Smooth muscle cell (in vitro differentiated cells): Measurements from ENCODE around the gene SYT15. TPM values are rescaled to one million over a fixed set of nuclear protein-coding genes. Genes with fewer than 3 reads are reported as not detected.
A peak's percentile ranks its signal among the peaks of the same experiment; 100 is the strongest.

Experiments used
- DNase-seq: peaks from one replicate; lab custom pipeline; 2025; ENCODE audit not compliant: unreplicated experiment; lab: John Stamatoyannopoulos, UW
- H2AFZ ChIP-seq: fragments of 200-600 bp; sonication (generic); 2 replicates; pipeline ENCODE4 v1.6.0; 2016; ENCODE audit warnings: antibody characterized with exemption, low read depth, mild to moderate bottlenecking
- H3F3A ChIP-seq: fragments of 200-600 bp; sonication (generic); 2 replicates; pipeline ENCODE4 v1.6.0; 2017; ENCODE audit warnings: antibody characterized with exemption, low read depth
- H3K27ac ChIP-seq: fragments of 200-600 bp; sonication (generic); 2 replicates; pipeline ENCODE4 v1.5.1; 2016; ENCODE audit warnings: low read depth, mild to moderate bottlenecking
- H3K27me3 ChIP-seq: fragments of 200-600 bp; sonication (generic); 2 replicates; pipeline ENCODE4 v1.6.1; 2016; ENCODE audit warnings: low read depth, mild to moderate bottlenecking
- H3K36me3 ChIP-seq: fragments of 200-600 bp; sonication (generic); 2 replicates; pipeline ENCODE4 v1.5.1; 2016; ENCODE audit warnings: low read depth
- H3K4me1 ChIP-seq: fragments of 200-600 bp; sonication (generic); 2 replicates; pipeline ENCODE4 v1.5.1; 2016; ENCODE audit warnings: low read depth
- H3K4me2 ChIP-seq: fragments of 200-600 bp; sonication (generic); 2 replicates; pipeline ENCODE4 v1.6.0; 2016; ENCODE audit warnings: mild to moderate bottlenecking
- H3K4me3 ChIP-seq: fragments of 200-600 bp; sonication (generic); 2 replicates; pipeline ENCODE4 v1.5.1; 2016; ENCODE audit warnings: mild to moderate bottlenecking
- H3K79me2 ChIP-seq: fragments of 200-600 bp; sonication (generic); 2 replicates; pipeline ENCODE4 v1.6.0; 2016; ENCODE audit warnings: low read depth, mild to moderate bottlenecking
- H3K9ac ChIP-seq: fragments of 200-600 bp; sonication (generic); 2 replicates; pipeline ENCODE4 v1.6.0; 2016; ENCODE audit warnings: low read depth
- H3K9me3 ChIP-seq: fragments of 200-600 bp; sonication (generic); replicated peaks from 2 replicates; pipeline ENCODE4 v1.5.1; 2016; ENCODE audit warnings: low read depth
- H4K20me1 ChIP-seq: fragments of 200-600 bp; sonication (generic); 2 replicates; pipeline ENCODE4 v1.6.0; 2016; ENCODE audit warnings: low read depth
- WGBS: methylation state at CpG from one replicate; pipeline ENCODE4 v1.1.7; 2016; ENCODE audit warnings: low lambda C conversion rate; 5-methylcytosine and 5-hydroxymethylcytosine counted together
- polyA plus RNA-seq: library from polyadenylated mRNA; unstranded; fragments of >200 nt; fragmentation: Nextera tagmentation; extraction: Ambion mirVana; gene quantifications from 2 replicates; pipeline ENCODE4 v1.2.1, GENCODE V29; 2016
- total RNA-seq: library from RNA; depleted of rRNA; stranded (reverse); fragments of >200 nt; gene quantifications from 2 replicates; pipeline ENCODE4 v1.2.3, GENCODE V29; 2014
- TF ChIP-seq, protein P1 (sequence below): fragments of 200-600 bp; sonication (generic); IDR thresholded peaks from 2 replicates; pipeline ENCODE4 v1.5.1; 2017; ENCODE audit warnings: borderline replicate concordance, mild to moderate bottlenecking, antibody characterized with exemption; ENCODE audit not compliant: insufficient read depth, poor library complexity, severe bottlenecking

The SYT15 gene
- total and polyA plus RNA-seq, 2 experiments from 2014 or later, result 0.22 to 0.89 TPM

DNA sequence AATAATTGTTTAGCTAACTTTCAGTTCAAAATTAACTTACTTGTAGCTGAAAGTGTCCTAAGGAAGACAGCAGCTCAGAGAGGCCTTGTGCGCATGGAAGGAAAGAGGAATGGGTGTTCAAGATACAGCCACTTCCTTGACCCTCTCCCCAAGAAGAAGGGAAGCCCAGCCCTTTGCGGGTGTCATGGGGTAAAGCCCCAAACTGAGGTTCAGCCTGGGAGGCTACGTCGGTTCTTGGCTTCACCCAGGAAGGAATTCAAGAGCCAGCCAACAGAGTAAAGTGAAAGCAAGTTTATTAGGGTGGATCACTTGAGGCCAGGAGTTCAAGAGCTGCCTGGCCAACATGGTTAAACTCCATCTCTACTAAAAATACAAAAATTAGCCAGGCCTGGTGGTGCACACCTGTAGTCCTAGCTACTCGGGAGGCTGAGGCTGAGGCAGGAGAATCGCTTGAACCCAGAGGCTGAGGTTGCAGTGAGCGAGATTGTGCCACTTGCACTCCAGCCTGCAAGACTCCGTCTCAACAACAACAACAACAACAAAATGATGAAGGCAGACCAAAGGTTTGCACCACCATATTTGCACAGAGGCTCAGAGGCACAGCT lies 38.4 kb upstream of the SYT15 start:
- WGBS, result 96% methylated on average over 8 of the region's 8 CpGs
- peak overlapping the region; percentile 3 for H2AFZ ChIP-seq
- H3K9ac ChIP-seq, result no peak overlapping the region
- peaks cover 20% of the 10 kb centered on the region for H3K27me3 ChIP-seq
- DNase-seq, result no peak
- H3K4me1 ChIP-seq, result peaks cover 9% of the 10 kb centered on the region
- H3K9me3 ChIP-seq, result no peaks in the 10 kb centered on the region
- TF ChIP-seq, protein P1, sequence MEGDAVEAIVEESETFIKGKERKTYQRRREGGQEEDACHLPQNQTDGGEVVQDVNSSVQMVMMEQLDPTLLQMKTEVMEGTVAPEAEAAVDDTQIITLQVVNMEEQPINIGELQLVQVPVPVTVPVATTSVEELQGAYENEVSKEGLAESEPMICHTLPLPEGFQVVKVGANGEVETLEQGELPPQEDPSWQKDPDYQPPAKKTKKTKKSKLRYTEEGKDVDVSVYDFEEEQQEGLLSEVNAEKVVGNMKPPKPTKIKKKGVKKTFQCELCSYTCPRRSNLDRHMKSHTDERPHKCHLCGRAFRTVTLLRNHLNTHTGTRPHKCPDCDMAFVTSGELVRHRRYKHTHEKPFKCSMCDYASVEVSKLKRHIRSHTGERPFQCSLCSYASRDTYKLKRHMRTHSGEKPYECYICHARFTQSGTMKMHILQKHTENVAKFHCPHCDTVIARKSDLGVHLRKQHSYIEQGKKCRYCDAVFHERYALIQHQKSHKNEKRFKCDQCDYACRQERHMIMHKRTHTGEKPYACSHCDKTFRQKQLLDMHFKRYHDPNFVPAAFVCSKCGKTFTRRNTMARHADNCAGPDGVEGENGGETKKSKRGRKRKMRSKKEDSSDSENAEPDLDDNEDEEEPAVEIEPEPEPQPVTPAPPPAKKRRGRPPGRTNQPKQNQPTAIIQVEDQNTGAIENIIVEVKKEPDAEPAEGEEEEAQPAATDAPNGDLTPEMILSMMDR, result no peak
- no peak overlapping the region for H3K27ac ChIP-seq
- peak overlapping the region; percentile 80 for H3K4me2 ChIP-seq
- H3K79me2 ChIP-seq, result no peaks in the 10 kb centered on the region
- H4K20me1 ChIP-seq, result no peaks in the 10 kb centered on the region
- no peaks in the 10 kb centered on the region for H3K36me3 ChIP-seq
- no peaks in the 10 kb centered on the region for H3F3A ChIP-seq
- H3K4me3 ChIP-seq, result peak overlapping the region; percentile 1

DNA sequence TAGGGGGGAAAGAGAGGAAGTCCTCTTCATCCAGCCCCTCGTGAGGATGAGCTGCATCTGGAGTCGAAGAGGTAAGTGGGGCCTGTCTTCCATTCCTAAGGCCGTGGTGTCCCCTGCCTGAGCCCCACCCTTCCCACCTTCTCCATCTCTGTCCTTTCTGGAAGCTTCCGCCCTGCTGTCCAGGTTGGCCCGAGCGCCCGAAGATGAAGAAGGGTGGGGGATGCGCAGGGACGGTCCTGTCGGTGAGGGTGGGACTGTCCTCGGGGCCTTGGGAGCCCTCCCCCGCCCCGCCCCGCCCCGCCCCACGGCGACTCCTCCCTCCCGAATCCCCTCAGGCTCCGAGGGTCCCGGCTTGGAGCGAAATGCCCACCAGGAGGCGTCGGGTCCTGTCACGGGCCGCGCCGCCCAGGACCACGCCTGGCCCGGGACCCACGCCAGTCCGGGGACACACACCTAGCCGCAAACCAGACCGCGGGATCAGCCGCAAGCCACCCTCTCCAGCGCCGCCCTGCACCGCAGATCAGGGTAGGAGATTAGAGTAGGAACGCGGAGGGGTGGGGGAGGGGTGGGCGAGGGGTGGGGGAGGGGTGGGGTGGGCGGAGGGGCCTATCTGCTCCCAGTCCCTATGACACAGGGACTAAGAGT lies 37.8 kb upstream of the SYT15 start:
- 9% methylated on average over 40 of the region's 42 CpGs for WGBS
- peaks cover 9% of the 10 kb centered on the region for H3K4me1 ChIP-seq
- peaks cover 20% of the 10 kb centered on the region for H3K27me3 ChIP-seq
- DNase-seq, result no peak
- no peak overlapping the region for H3K27ac ChIP-seq
- no peaks in the 10 kb centered on the region for H3K79me2 ChIP-seq
- H3K9ac ChIP-seq, result no peak overlapping the region
- H3K36me3 ChIP-seq, result no peaks in the 10 kb centered on the region
- TF ChIP-seq, protein P1, result peak; percentile 41
- no peaks in the 10 kb centered on the region for H3K9me3 ChIP-seq
- no peaks in the 10 kb centered on the region for H3F3A ChIP-seq
- peak overlapping the region; percentile 80 for H3K4me2 ChIP-seq
- H4K20me1 ChIP-seq, result no peaks in the 10 kb centered on the region
- no peak overlapping the region for H2AFZ ChIP-seq
- peak overlapping the region; percentile 41 for H3K4me3 ChIP-seq

DNA sequence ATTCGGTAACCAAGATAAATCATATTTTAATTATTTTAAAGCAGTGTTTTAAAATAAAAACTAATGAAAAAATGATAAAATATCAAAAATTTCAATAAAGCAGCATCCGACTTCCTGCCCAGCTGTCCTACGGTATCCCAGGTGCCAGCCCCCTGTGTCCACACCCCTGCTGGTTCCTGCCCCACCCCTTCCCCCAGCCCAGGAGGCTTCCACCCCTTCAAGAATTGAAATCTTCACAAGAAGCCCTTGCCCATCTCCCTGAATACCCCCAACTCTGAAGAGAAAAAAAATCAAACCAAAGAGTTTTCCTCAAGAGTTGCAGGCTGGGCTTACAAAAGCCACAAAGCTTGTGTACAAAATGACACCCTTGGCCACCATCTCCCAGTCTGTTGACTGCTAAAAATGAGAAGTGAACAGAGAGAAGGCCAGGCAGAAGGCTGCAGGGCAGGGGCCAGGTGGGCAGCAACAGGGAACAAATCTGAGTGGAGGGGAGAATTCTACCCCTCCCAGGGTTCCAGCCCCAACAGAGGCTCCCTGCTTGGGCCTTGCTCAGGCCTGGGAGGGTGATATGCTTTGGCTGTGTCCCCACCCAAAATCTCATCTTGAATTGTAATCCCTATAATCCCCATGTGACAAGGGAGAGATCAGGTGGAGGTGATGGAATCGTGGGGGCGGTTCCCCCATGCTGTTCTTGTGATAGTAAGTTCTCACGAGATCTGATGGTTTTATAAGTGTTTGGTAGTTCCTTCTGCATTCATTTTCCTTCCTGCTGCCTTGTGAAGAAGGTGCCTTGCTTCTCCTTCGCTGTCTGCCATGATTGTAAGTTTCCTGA lies 37.0 kb upstream of the SYT15 start:
- WGBS, result 85% methylated on average over 7 of the region's 7 CpGs
- H3K4me2 ChIP-seq, result peak overlapping the region; percentile 80
- no peaks in the 10 kb centered on the region for H3K9me3 ChIP-seq
- peaks cover 14% of the 10 kb centered on the region for H3K27me3 ChIP-seq
- no peak overlapping the region for H3K9ac ChIP-seq
- H4K20me1 ChIP-seq, result no peaks in the 10 kb centered on the region
- H3K4me1 ChIP-seq, result peaks cover 9% of the 10 kb centered on the region
- no peaks in the 10 kb centered on the region for H3K79me2 ChIP-seq
- H3K36me3 ChIP-seq, result no peaks in the 10 kb centered on the region
- no peaks in the 10 kb centered on the region for H3F3A ChIP-seq
- H3K4me3 ChIP-seq, result peak overlapping the region; percentile 41
- TF ChIP-seq, protein P1, result no peak
- H2AFZ ChIP-seq, result no peak overlapping the region
- no peak for DNase-seq
- no peak overlapping the region for H3K27ac ChIP-seq
